SK-N-MC (cell line): ENCODE results near the gene PARD3B.

Experiments used
- EZH2 ChIP-seq: fragments of 200-600 bp; sonication (generic); IDR thresholded peaks from one replicate; pipeline ENCODE4 v1.6.1; 2017; ENCODE audit warnings: antibody characterized with exemption
- POLR2AphosphoS5 ChIP-seq: IDR thresholded peaks from 2 replicates; pipeline ENCODE4 v1.6.1; 2012; ENCODE audit warnings: mild to moderate bottlenecking, low read depth, low read length, borderline replicate concordance

- TF ChIP-seq POLR2AphosphoS5, result no peak
- TF ChIP-seq EZH2, result no peak
Measured at GRCh38 chr2:205511641-205512040, 966.4 kb downstream of the PARD3B start.
